OCI-LY1 (cell line): Measurements from ENCODE around the gene SSBP4.

Experiments
- H2AFZ ChIP-seq: fragments of 200-600 bp; sonication (generic), shearing (Covaris generic); 2 replicates; pipeline ENCODE4 v1.6.0; 2014; ENCODE audit warnings: antibody characterized with exemption, mild to moderate bottlenecking, low read length
- H3F3A ChIP-seq: fragments of 200-600 bp; sonication (generic), shearing (Covaris generic); 2 replicates; pipeline ENCODE4 v1.6.0; 2014; ENCODE audit warnings: mild to moderate bottlenecking, antibody characterized with exemption, low read length, moderate library complexity; ENCODE audit not compliant: insufficient read depth
- H3K27ac ChIP-seq: fragments of 200-600 bp; sonication (generic); 2 replicates; pipeline ENCODE4 v1.5.1; 2014; ENCODE audit warnings: low read length, mixed run types, mild to moderate bottlenecking, low read depth; ENCODE audit not compliant: poor library complexity, severe bottlenecking
- H3K27me3 ChIP-seq: fragments of 200-600 bp; sonication (generic); 2 replicates; pipeline ENCODE4 v1.6.0; 2014; ENCODE audit warnings: antibody characterized with exemption, mild to moderate bottlenecking, low read length, moderate library complexity; ENCODE audit not compliant: insufficient read depth
- H3K36me3 ChIP-seq: fragments of 200-600 bp; sonication (generic); 2 replicates; pipeline ENCODE4 v1.6.1; 2014; ENCODE audit warnings: mild to moderate bottlenecking, antibody characterized with exemption, low read length, moderate library complexity, mixed read lengths; ENCODE audit not compliant: insufficient read depth
- H3K4me1 ChIP-seq: fragments of 200-600 bp; sonication (generic); 2 replicates; pipeline ENCODE4 v1.5.1; 2014; ENCODE audit warnings: mild to moderate bottlenecking, low read length, moderate library complexity; ENCODE audit not compliant: insufficient read depth, severe bottlenecking
- H3K4me2 ChIP-seq: fragments of 200-600 bp; sonication (generic), shearing (Covaris generic); 2 replicates; pipeline ENCODE4 v1.6.1; 2014; ENCODE audit warnings: low read length
- H3K4me3 ChIP-seq: fragments of 200-600 bp; sonication (generic); 2 replicates; pipeline ENCODE4 v1.5.1; 2014; ENCODE audit warnings: low read length, low read depth, mild to moderate bottlenecking, mixed read lengths; ENCODE audit not compliant: poor library complexity, severe bottlenecking
- H3K79me2 ChIP-seq: fragments of 200-600 bp; shearing (Covaris generic); 2 replicates; pipeline ENCODE4 v1.6.1; 2016; ENCODE audit warnings: mixed run types, low read length, mixed read lengths; ENCODE audit not compliant: insufficient read depth
- H3K9ac ChIP-seq: fragments of 200-600 bp; sonication (generic), shearing (Covaris generic); 2 replicates; pipeline ENCODE4 v1.6.1; 2014; ENCODE audit warnings: mild to moderate bottlenecking, low read length, mixed read lengths
- H3K9me2 ChIP-seq: fragments of 200-600 bp; sonication (generic), shearing (Covaris generic); 2 replicates; pipeline ENCODE4 v1.6.1; 2014; ENCODE audit warnings: low read depth, mild to moderate bottlenecking, low read length, mixed read lengths
- H3K9me3 ChIP-seq: fragments of 200-600 bp; shearing (Covaris generic); 2 replicates; pipeline ENCODE4 v1.6.1; 2014; ENCODE audit warnings: low read length, mixed read lengths
- H4K20me1 ChIP-seq: fragments of 200-600 bp; sonication (generic), shearing (Covaris generic); 2 replicates; pipeline ENCODE4 v1.6.0; 2016; ENCODE audit warnings: mild to moderate bottlenecking, low read length; ENCODE audit not compliant: insufficient read depth
- CTCF ChIP-seq: fragments of 200-600 bp; sonication (generic), shearing (Covaris generic); IDR thresholded peaks from 2 replicates; pipeline ENCODE4 v1.5.1; 2017; ENCODE audit warnings: mild to moderate bottlenecking, antibody characterized with exemption, low read length, moderate library complexity, mixed read lengths
- EZH2 ChIP-seq: fragments of 200-600 bp; sonication (generic), shearing (Covaris generic); IDR thresholded peaks from 2 replicates; pipeline ENCODE4 v1.8.0; 2017; ENCODE audit warnings: borderline replicate concordance, mixed run types, mild to moderate bottlenecking, antibody characterized with exemption, low read length, moderate library complexity, mixed read lengths

Gene SSBP4

DNA sequence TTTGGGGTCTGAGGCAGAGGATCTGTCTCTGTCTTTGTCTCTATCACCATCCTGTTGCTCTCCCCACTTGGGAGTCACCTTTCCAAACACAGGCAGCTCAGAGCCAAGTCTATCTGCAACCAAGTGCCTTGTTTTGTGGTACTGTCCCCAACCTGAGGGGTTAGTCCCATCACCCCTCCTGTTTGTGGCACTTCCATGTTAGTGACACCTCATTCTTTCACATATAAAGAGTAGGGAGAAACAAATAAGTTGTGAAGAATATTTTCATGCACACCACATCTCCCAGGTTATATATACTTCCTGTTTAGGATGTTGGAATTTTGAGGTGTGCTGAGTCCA, 29.5 kb upstream of the SSBP4 start:
- H3K4me3 ChIP-seq: no peak overlapping the region
- no peaks in the 10 kb centered on the region for H3K36me3 ChIP-seq
- no peak overlapping the region for H3K27ac ChIP-seq

DNA sequence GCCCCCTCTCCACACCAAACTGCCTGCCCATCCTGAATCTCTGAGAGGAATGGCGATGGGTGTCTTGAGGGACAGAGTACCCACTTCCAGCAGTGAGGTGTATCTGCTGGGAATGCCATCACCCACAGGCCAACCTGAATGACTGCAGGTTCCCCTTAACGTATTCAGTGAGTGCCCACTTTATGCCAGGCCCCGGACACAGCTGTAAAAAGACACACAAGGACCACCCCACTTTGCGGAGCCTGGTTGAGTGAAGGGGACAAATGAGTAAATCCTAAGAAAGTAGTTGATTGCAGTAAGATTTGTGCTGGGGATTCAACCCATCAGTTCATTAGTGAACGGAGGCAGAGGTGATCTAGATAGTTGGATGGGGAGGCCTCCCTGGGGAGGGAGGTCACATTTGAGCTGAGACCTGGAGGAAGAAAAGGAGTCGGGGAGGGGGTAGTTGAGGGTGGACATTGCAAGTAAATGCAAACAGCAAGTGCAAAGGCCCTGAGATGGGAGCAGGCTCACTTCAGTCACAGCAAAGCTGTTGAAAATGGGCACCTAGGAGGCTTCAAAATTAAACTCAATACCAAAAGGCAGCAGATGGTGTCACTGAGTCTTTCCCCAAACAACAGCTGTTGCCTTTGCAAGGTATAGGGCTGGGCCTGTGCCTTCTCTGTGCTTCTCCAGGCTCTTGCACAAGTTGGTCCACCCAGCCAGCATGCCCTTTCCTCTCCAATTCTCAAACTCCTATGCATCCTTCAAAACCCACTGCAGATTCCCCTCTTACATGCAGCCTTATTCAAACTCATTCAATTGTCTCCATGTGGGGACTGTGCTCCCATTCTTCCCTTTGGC, 28.9 kb upstream of the SSBP4 start:
- H3K4me1 ChIP-seq: peaks cover 26% of the 10 kb centered on the region
- no peaks in the 10 kb centered on the region for H4K20me1 ChIP-seq
- no peaks in the 10 kb centered on the region for H3K36me3 ChIP-seq
- H3K4me2 ChIP-seq: no peak overlapping the region
- H3K27me3 ChIP-seq: peaks cover 17% of the 10 kb centered on the region; the same call in 1 of the 2 replicates
- H3K4me3 ChIP-seq: no peak overlapping the region
- H3K9ac ChIP-seq: no peak overlapping the region
- no peaks in the 10 kb centered on the region for H3K79me2 ChIP-seq
- H2AFZ ChIP-seq: no peak overlapping the region
- no peaks in the 10 kb centered on the region for H3F3A ChIP-seq
- no peaks in the 10 kb centered on the region for H3K9me3 ChIP-seq
- H3K27ac ChIP-seq: no peak overlapping the region
- TF ChIP-seq CTCF (no peak), EZH2 (no peak)
- H3K9me2 ChIP-seq: no peaks in the 10 kb centered on the region

More for the DNA sequence above, 29.5 kb upstream of the SSBP4 start:
- Histone ChIP-seq H3K9me3 (no peaks in the 10 kb centered on the region), H3K79me2 (no peaks in the 10 kb centered on the region), H2AFZ (no peak overlapping the region), H4K20me1 (no peaks in the 10 kb centered on the region), H3K9me2 (no peaks in the 10 kb centered on the region), H3F3A (no peaks in the 10 kb centered on the region), H3K27me3 (peaks cover 17% of the 10 kb centered on the region; the same call in 1 of the 2 replicates), H3K4me2 (no peak overlapping the region), H3K4me1 (peaks cover 26% of the 10 kb centered on the region), H3K9ac (no peak overlapping the region)
- TF ChIP-seq EZH2: no peak
- TF ChIP-seq CTCF: no peak

DNA sequence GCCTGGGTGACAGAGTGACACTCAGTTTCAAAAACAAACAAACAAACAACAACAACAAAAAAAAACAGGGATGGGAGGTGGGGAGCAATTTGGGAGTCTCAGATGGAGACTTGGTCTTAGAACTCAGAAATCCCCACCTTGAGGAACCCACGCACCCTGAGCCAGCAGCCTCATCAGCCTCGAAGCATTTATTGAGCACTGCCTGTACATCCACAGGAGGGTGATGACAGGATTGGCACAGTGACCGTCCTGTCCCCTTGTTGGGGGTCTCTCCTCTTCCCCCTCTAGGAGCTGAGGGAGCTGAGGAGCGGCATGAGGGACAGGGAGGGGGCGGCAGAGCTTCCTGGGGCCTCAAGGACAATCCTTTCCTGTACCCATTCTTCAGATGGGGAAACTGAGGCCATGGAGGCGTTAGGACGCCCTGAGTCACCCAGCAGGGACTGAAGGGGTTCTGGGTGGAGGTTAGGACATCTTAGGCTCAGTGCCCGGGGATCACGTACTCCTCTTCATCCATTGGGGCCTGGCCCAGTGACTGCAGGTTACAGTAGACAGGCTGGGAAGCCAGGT, 27.6 kb upstream of the SSBP4 start:
- H3K4me1 ChIP-seq: peaks cover 28% of the 10 kb centered on the region
- H2AFZ ChIP-seq: no peak overlapping the region
- H4K20me1 ChIP-seq: no peaks in the 10 kb centered on the region
- H3F3A ChIP-seq: no peaks in the 10 kb centered on the region
- no peaks in the 10 kb centered on the region for H3K36me3 ChIP-seq
- TF ChIP-seq CTCF (no peak), EZH2 (no peak)
- peaks cover 21% of the 10 kb centered on the region; the same call in 1 of the 2 replicates for H3K27me3 ChIP-seq
- no peak overlapping the region for H3K4me3 ChIP-seq
- H3K9me3 ChIP-seq: no peaks in the 10 kb centered on the region
- H3K9me2 ChIP-seq: no peaks in the 10 kb centered on the region
- H3K79me2 ChIP-seq: no peaks in the 10 kb centered on the region
- no peak overlapping the region for H3K9ac ChIP-seq
- H3K4me2 ChIP-seq: no peak overlapping the region
- no peak overlapping the region for H3K27ac ChIP-seq
